Measurements from ENCODE around the gene OTOG. TPM values are rescaled to one million over a fixed set of nuclear protein-coding genes. Genes with fewer than 3 reads are reported as not detected.

Gene OTOG
- total RNA-seq, 2 donors from 2014 or later = not detected

DNA sequence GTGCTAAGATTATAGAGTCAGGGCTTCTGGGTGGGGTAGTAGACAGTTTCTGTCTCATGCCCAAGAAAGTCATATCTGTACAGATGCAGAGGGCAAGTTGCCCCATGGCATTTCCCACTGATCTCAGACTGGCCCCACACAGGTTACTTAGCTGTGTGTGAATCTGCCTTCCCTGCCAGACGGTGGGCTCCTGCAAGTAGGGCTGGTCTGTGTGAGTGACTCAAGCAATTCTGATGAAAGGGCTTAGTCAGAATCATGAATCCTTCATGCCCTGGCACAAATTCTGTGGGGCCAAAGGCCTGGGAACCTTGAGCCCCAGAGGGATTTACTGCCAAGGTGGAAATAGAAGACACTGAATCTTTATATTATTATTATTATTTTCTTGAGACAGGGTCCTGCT is 33.2 kb upstream of the OTOG start:
- Mint-ChIP-seq H3K36me3 (no peaks in the 10 kb centered on the region), H3K9me3 (no peaks in the 10 kb centered on the region), H3K27ac (no peak overlapping the region)
- no peak for DNase-seq (ENCODE audit: low spot score in 2 of 2)
- ATAC-seq = no peak

DNA sequence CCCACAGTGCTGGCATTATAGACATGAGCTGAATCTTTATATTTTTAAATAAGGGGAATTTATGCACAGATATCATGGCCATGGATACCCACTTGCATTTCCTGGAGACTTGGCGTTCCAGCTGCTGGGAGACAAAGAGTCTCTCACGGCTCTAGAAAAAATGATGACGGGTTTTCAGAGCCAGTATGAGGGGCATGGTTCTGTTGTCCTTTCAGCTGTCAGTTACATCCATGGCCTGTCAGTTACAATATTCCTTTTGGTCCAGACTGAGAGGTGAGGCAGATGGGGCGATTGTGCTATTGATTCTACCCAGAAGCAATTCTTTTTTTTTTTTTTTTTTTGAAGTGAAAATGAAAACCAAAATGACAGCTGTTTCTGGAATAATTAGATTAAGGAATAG is 32.6 kb upstream of the OTOG start:
- Mint-ChIP-seq H3K27ac (no peak overlapping the region), H3K9me3 (no peaks in the 10 kb centered on the region), H3K36me3 (no peaks in the 10 kb centered on the region)
- DNase-seq (ENCODE audit: low spot score in 2 of 2) (no peak), ATAC-seq (no peak)

DNA sequence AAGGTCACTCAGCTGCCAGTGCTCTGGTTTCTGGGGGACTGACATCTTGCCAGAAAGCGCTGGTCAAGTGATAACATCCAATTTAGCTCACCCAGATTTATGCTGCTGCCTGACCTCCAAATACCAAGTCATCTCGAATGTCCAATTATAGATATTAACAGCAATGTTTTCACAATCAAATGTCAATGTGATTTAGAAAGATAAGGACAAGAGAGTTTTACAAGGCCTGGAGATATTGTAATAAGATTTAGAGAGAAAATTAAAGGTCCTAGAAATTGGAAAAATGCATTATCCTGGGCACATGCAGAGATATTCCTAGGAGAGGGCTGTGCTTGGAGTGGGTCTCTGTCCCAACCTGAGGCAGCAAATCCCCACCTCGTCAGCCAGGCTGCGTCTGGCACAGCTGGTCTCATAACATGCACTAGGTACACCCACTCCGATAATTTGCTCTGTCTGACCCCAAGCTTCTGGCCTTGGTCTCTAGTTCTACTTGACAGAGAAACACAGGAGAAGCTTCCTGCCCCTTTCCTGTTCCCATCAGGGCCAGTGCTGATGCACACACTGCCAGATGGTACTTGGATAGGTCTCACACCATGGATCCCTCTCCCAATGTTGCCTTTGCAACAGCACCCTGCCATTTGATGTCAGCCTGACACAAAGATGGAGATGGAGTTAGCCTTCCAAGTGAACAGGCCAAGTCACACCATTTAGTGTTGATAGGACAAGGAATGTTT is 31.4 kb upstream of the OTOG start:
- no peaks in the 10 kb centered on the region for H3K9me3 Mint-ChIP-seq
- no peak overlapping the region for H3K27ac Mint-ChIP-seq
- DNase-seq (ENCODE audit: low spot score in 2 of 2) (no peak), ATAC-seq (no peak)
- no peaks in the 10 kb centered on the region for H3K36me3 Mint-ChIP-seq

DNA sequence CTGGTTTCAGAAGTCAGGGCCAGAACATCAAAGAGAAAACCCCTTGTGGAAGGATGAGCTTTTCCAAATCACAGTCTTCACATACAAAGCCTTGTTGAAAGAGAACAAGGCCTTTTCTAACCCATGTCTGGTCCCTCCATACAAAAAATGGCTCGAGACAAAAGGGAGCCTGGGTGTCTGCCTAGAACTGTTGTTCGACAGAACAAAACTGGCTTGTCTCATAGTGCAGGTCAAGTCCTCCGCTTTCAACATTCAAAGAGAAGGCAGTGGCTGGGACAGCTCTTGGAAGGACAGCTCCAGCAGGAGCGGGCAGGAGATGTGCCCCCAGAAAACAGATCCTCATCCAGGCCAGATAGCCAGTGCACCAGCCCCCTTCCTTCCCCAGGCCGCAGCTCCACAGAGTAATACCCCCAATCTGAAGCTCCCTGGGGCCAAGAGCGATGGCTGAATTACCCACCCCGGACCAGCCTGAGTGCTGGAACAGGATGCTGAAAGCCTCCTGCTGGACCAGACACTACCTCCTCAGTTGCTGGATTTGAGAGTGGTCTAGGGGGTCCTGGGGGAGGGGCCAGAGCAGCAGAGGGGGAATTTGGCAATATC is 30.4 kb upstream of the OTOG start:
- Mint-ChIP-seq H3K9me3 (no peaks in the 10 kb centered on the region), H3K27ac (peak overlapping the region in 1 of 2 donors; percentile 79), H3K36me3 (no peaks in the 10 kb centered on the region)
- ATAC-seq (no peak), DNase-seq (ENCODE audit: low spot score in 2 of 2) (no peak)

DNA sequence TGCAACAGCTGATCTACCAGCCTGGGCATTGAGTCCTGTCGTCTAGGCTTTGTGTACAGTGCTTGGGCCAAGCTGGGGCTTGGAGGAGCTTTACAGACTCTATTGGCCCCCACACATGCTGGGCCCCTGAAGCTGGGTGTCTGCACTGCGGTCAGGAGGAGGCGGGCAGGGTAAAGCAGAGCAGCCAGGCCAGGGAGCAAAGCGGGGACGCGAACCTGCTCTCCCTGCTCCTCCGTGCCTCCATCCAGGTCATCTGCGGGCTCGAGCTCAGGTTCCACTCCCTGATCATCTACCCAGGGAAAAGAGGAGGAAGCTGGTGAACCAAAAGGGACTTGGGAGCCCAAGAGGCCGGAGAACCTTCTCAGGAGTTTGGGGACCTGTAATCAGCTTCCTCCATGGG is 29.9 kb upstream of the OTOG start:
- no peaks in the 10 kb centered on the region for H3K36me3 Mint-ChIP-seq
- DNase-seq (ENCODE audit: low spot score in 2 of 2) (no peak), ATAC-seq (no peak)
- H3K27ac Mint-ChIP-seq = no peak overlapping the region
- no peaks in the 10 kb centered on the region for H3K9me3 Mint-ChIP-seq

DNA sequence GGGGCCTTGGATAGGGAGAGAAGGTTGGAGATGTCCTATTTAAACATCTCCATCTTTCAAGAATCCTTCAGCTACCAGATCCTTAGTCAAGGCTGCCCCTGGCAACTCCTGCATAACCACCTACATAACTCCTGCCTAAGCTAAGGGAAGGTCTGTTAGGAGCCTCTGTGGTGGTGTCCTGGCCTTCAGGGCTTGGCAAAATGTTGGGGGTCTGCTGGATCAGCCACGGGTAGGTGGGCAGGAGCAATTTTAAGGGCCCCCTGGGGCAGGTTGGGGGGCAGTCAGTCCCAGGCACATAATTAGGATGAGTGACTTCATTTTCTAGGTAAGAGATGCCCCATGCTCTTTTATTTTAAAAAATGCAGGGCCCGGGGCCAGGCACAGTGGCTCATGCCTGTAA is 28.7 kb upstream of the OTOG start:
- ATAC-seq (no peak), DNase-seq (ENCODE audit: low spot score in 2 of 2) (no peak)
- Mint-ChIP-seq H3K36me3 (no peaks in the 10 kb centered on the region), H3K27ac (no peak overlapping the region), H3K9me3 (no peaks in the 10 kb centered on the region)

DNA sequence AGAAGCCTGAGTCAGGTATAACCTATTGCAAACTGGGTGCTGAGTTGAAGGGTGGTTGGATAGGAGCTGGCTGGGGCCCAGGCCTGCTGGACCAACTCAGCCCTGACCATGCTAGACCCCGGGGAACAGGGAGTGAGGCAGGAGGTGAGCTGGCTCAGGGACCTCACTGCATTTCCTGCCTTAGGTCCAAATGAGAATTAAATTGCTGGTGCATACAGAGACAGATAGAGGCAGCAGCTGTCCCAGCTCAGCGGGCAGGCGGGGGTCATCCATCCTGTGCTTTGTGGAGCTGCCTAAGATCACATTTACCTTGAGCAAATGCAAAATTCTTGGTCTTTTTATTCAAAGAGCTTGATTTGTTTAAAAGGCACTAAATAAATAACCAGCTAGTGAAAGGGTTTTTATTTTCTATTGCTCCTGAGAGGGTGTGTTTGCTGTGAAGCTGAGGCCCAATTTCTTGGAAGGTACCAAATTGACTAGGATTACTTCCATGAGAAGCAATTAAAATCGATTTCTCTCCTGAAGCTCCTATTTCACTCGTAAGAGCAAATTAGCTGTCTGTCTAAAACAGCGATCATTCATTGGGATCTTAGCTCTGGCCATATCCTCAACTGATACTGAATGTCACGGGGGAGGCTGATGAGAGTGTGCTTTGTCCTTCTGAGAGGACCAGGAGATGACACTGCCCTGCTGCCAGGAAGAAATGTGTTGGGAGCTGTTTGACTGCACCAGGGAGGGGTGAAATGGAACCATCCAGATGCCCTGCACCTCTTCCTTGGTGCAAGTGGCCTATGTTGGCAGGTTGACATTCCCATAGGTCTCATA is 27.8 kb upstream of the OTOG start:
- DNase-seq (ENCODE audit: low spot score in 2 of 2) = no peak
- no peaks in the 10 kb centered on the region for H3K9me3 Mint-ChIP-seq
- H3K27ac Mint-ChIP-seq = no peak overlapping the region
- H3K36me3 Mint-ChIP-seq = no peaks in the 10 kb centered on the region
- no peak for ATAC-seq

DNA sequence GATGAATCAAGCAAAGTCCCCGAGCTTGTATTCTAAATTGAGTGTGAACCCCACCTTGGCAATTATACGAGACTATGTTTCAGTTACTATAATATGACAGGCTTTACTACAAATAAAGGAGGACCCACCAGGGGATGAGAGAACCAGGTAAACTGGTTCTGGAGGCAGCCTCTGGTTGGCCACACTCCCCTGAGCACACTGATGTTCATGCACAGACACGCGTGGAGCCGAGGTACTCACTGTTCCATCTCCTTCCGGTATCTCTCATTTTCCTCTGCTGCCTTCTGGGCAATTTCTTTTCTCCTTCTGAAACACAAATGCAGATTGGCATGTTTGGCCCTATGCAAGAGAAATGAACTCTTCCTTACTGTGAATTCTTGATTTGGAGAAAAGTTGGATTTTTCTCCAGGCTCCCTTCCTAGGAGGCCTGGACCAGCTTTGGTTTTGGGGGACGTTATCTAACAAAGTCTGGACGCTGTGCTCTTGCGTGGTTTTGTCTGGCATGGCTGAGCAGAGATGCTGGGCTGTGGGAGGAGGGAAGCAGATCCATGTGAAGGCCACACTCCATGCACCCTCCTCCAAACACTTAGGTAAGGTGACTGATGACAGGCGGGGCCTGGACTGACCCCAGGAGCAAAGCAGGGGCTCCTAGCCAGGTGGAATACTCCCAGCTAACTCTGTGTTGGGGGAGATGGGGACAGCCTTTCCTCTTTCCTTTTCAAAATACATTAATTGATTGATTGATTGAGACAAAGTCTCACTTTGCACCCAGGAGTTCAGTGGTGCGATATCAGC is 25.8 kb upstream of the OTOG start:
- Mint-ChIP-seq H3K36me3 (no peaks in the 10 kb centered on the region), H3K9me3 (no peaks in the 10 kb centered on the region), H3K27ac (no peak overlapping the region)
- ATAC-seq (no peak), DNase-seq (ENCODE audit: low spot score in 2 of 2) (no peak)

DNA sequence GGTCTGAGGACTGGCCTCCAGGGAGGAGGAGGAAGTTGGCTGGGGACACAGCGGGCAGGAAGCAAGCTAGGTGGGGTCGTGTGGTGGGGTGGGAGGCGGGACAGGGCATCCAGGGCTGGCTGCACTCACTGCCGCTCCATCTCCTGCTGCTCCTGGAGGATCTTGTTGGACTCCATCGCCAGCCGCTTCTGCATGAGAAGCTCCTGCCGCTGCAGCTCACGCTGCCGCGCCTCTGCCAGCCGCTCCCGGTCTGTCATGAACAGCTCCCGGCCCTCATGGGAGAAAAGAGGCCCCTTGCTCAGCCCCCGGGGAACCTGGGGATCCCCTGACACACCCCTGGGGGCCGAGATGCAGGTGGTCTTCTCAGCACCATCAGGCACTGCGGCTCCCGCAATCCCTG is 24.4 kb upstream of the OTOG start:
- Mint-ChIP-seq H3K9me3 (no peaks in the 10 kb centered on the region), H3K27ac (no peak overlapping the region), H3K36me3 (no peaks in the 10 kb centered on the region)
- ATAC-seq (no peak), DNase-seq (ENCODE audit: low spot score in 2 of 2) (no peak)

DNA sequence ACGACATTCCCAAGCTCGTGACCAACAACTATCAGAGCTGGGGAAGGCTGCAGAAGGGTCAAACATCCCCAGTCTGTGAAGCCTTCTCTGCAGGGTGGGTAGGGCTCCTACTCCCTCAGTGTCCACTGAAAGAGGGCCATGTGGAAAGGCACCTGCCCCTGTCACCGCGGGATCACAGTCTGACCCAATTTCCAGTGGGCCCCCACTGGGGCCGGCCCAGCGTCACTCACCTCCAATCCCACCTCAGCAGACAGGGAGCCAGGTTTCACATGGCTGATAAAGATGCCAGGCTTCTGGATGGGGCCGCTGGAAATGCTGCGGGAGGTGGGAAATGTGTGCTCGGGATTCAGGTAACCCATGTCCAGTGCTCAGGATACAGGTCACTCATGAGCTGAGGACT is 22.8 kb upstream of the OTOG start:
- ATAC-seq (no peak), DNase-seq (ENCODE audit: low spot score in 2 of 2) (no peak)
- no peak overlapping the region for H3K27ac Mint-ChIP-seq
- H3K9me3 Mint-ChIP-seq = no peaks in the 10 kb centered on the region
- no peaks in the 10 kb centered on the region for H3K36me3 Mint-ChIP-seq

DNA sequence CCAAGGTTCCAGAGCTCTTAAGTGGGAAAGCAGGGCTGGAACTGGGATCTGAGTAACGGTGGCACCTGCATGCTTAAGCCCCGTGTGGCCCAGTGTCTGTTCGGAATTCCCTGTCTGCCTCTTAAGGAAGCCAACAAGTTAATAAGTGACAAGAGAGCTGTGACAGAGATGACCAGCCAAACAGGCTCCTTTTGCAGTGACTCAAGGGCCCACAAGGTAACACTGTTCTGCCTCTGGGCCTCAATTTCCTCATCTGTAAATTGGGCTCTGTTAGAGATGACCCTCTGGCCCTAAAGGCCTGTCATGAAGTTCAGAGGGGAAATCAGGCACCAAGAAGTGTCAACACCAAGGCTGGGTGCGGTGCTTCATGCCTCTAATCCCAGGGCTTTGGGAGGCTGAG is 21.5 kb upstream of the OTOG start:
- no peak for ATAC-seq
- Mint-ChIP-seq H3K27ac (no peak overlapping the region), H3K9me3 (no peaks in the 10 kb centered on the region), H3K36me3 (no peaks in the 10 kb centered on the region)
- no peak for DNase-seq (ENCODE audit: low spot score in 2 of 2)

DNA sequence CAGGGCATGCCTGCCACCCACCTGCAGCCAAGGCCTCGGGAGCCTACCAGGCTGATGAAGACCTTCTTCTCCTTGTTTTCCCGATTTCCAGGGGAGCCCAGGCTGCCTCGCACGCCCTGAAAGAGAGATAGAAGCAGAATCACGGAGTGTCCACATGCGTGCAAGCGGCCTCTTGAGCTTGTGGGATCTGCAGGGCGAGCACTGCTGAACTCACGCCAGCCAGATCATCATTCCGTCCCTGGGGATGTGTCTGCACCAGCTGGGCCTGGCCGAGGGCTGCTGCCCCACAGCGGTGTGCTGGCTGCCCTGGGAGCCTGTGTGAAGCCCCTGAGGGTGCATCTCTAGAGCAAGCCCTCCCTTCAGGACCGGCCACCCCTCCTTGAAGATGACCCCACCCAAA is 20.7 kb upstream of the OTOG start:
- no peak for ATAC-seq
- H3K9me3 Mint-ChIP-seq = no peaks in the 10 kb centered on the region
- H3K36me3 Mint-ChIP-seq = no peaks in the 10 kb centered on the region
- no peak overlapping the region for H3K27ac Mint-ChIP-seq
- no peak for DNase-seq (ENCODE audit: low spot score in 2 of 2)

DNA sequence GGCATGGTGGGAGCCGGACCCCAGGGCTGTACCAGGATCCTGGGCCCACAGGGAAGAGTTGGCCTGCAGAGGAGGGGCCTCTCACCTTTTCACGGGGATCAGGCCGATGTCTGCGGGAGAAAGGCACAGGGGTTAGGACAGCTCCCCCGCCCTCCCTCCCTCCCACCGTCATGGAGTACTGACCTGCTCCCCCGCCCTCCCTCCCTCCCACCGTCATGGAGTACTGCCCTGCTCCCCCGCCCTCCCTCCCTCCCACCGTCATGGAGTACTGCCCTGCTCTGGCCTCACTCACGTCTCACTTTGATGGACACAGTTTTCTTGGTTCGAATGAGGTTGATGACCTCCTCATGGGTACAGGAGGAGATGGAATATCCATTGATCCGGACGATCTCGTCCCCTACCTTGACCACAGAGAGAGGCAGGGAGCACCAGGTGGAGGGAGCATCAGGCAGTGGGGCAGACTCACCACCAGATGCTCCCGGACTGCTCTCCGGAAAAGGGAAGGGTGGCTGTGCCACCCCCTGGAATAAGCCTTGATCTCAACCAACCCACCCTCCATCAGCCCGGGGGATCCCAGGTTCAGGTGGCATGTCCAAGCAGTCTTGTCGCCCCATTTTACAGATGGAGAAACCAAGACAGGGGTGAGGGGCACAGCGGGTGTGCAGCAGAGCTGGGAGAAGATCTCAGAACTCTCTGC is 20.0 kb upstream of the OTOG start:
- Mint-ChIP-seq H3K36me3 (no peaks in the 10 kb centered on the region), H3K27ac (no peak overlapping the region), H3K9me3 (no peaks in the 10 kb centered on the region)
- ATAC-seq (no peak), DNase-seq (ENCODE audit: low spot score in 2 of 2) (no peak)

DNA sequence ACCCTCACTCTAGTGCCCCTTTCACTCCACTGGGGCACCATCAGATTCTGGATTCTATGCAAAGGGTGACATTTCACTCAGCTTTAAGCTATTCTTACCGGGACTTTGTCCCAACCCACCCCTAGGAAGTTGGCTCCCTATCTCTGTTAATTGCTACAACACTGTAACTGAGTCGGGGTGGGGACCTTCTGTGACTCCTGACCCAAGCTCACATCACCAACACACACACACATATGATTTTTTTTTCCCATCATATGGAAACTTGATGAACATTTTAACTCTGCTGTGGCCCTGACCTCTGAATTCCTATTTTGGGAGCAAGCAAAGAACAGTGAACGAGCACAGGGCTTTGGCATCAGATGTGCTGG is 19.4 kb upstream of the OTOG start:
- Mint-ChIP-seq H3K27ac (no peak overlapping the region), H3K9me3 (no peaks in the 10 kb centered on the region), H3K36me3 (no peaks in the 10 kb centered on the region)
- no peak for ATAC-seq
- DNase-seq (ENCODE audit: low spot score in 2 of 2) = no peak

DNA sequence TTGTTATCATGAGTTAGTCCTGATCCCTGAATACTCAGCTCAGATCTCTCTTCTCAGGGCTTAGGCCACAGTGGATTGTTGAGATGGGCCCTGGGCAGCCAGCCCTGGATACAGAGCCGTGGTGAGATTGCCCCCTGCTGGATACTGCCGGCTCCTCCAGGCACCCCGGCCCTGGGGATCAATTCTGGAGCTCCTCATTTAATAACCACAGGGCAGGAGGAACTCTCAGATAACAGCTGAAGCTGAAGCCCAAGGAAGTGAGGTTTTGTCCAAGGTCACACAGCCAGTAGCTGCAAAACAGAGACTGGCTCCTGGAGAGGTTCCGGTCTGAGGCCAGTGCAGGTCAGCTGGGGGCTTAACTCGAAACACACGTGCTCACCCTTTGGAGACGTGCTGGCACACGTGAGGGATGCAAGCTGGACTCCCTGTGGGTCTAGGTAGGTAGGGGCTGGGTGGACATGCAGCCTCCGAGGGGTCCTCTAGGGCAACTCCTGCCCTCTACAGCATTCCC is 18.8 kb upstream of the OTOG start:
- Mint-ChIP-seq H3K27ac (no peak overlapping the region), H3K36me3 (no peaks in the 10 kb centered on the region), H3K9me3 (no peaks in the 10 kb centered on the region)
- DNase-seq (ENCODE audit: low spot score in 2 of 2) (peak in 1 of 2 donors; percentile 58), ATAC-seq (peak; percentile 75 to 86)

All from activated naive CD4-positive, alpha-beta T cell treated with anti-CD3 and anti-CD28 coated beads, Interleukin-2, amount 50 U/mL, for 72 hours (primary cell).